ENCODE data around the gene CD59. TPM values are rescaled to one million over a fixed set of nuclear protein-coding genes. Genes with fewer than 3 reads are reported as not detected.
"Not testable (repeated sequence)": the region's sequence is repeated elsewhere in the genome, so short reads cannot be mapped to it uniquely, and the experiment has no call there.

CD59 gene
- total and polyA plus RNA-seq, 2 experiments from 2014 or later: 298 to 346 TPM

DNA sequence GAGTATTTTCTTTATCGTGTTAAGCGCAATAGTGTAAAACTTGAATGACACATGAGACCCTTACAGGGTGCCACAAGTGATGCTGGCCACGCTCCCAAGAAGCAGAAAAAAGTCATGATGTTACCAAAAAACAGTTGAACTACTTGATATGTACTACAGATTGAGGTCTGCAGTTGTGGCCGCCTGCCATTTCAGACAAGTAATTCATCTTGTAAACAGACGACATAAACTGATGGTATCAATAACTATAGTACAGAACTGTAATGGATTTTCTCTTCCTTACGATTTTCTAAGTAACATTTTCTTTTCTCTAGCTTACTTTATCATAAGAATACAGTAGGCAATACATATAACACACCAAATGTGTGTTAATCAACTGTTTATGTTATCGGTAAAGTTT is 5.5 kb downstream of the CD59 start:
- Histone ChIP-seq H2AFZ (no peak overlapping the region), H3K79me2 (peaks cover 97% of the 10 kb centered on the region), H3K4me3 (no peak overlapping the region), H3K4me1 (ENCODE audit: insufficient read depth) (peaks cover 37% of the 10 kb centered on the region), H3K36me3 (replicated peaks; ENCODE audit: insufficient read depth, low read depth) (no peaks in the 10 kb centered on the region), H3K27ac (peak overlapping the region; percentile 40), H3K9me3 (ENCODE audit: low read depth) (no peaks in the 10 kb centered on the region), H3K4me2 (peak overlapping the region; percentile 52), H4K20me1 (ENCODE audit: insufficient read depth, poor library complexity, severe bottlenecking) (peaks cover 41% of the 10 kb centered on the region), H3K9me2 (replicated peaks; ENCODE audit: insufficient read depth) (no peaks in the 10 kb centered on the region), H3K27me3 (no peaks in the 10 kb centered on the region)
- WGBS (ENCODE audit: low lambda C conversion rate, missing lambda C conversion rate): 81% methylated on average over 7 of the region's 7 CpGs
- TF ChIP-seq, protein P1, sequence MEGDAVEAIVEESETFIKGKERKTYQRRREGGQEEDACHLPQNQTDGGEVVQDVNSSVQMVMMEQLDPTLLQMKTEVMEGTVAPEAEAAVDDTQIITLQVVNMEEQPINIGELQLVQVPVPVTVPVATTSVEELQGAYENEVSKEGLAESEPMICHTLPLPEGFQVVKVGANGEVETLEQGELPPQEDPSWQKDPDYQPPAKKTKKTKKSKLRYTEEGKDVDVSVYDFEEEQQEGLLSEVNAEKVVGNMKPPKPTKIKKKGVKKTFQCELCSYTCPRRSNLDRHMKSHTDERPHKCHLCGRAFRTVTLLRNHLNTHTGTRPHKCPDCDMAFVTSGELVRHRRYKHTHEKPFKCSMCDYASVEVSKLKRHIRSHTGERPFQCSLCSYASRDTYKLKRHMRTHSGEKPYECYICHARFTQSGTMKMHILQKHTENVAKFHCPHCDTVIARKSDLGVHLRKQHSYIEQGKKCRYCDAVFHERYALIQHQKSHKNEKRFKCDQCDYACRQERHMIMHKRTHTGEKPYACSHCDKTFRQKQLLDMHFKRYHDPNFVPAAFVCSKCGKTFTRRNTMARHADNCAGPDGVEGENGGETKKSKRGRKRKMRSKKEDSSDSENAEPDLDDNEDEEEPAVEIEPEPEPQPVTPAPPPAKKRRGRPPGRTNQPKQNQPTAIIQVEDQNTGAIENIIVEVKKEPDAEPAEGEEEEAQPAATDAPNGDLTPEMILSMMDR (IDR thresholded peaks at IDR 0.05; ENCODE audit: poor library complexity): no peak
- no peak for TF ChIP-seq EZH2 (IDR thresholded peaks at IDR 0.05; ENCODE audit: borderline replicate concordance)
- no peak for TF ChIP-seq EZH2phosphoT487 (IDR thresholded peaks at IDR 0.05; ENCODE audit: low read depth, severe bottlenecking, unreplicated experiment)
- no peak for DNase-seq (ENCODE audit: low spot score)

DNA sequence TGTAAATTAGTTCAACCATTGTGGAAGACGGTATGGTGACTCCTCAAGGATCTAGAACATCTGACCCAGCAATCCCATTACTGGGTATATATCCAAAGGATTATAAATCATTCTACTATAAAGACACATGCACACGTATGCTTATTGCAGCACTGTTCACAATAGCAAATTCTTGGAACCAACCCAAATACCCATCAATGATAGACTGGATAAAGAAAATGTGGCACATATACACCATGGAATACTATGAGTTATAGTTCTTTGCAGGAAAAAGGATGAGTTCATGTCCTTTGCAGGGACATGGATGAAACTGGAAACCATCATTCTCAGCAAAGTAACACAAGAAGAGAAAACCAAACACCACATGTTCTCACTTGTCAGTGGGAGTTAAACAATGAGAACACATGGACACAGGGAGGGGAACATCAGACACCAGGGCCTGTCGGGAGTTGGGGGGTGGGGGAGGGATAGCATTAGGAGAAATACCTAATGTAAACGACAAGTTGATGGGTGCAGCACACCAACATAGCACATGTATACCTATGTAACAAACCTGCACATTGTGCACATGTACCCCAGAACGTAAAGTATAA is 7.1 kb downstream of the CD59 start:
- peaks cover 37% of the 10 kb centered on the region for H4K20me1 ChIP-seq (ENCODE audit: insufficient read depth, poor library complexity, severe bottlenecking)
- H3K27ac ChIP-seq; DNase-seq (ENCODE audit: low spot score); H2AFZ ChIP-seq; H3K27me3 ChIP-seq; H3K9me3 ChIP-seq (ENCODE audit: low read depth); H3K36me3 ChIP-seq (replicated peaks; ENCODE audit: insufficient read depth, low read depth); H3K4me2 ChIP-seq; H3K9me2 ChIP-seq (replicated peaks; ENCODE audit: insufficient read depth); H3K4me3 ChIP-seq: not testable (repeated sequence)
- H3K4me1 ChIP-seq (ENCODE audit: insufficient read depth): peaks cover 39% of the 10 kb centered on the region
- peaks cover 97% of the 10 kb centered on the region for H3K79me2 ChIP-seq
- WGBS (ENCODE audit: low lambda C conversion rate, missing lambda C conversion rate): 84% methylated on average over 5 of the region's 5 CpGs

DNA sequence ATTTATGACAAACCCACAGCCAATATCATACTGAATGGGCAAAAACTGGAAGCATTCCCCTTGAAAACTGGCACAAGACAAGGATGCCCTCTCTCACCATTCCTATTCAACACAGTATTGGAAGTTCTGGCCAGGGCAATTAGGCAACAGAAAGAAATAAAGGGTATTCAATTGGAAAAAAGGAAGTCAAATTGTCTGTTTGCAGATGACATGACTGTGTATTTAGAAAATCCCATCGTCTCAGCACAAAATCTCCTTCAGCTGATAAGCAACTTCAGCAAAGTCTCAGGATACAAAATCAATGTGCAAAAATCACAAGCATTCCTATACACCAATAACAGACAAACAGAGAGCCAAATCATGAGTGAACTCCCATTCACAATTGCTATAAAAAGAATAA is 8.7 kb downstream of the CD59 start:
- Histone ChIP-seq H3K79me2 (peaks cover 97% of the 10 kb centered on the region), H4K20me1 (ENCODE audit: insufficient read depth, poor library complexity, severe bottlenecking) (peaks cover 35% of the 10 kb centered on the region), H3K4me1 (ENCODE audit: insufficient read depth) (peaks cover 41% of the 10 kb centered on the region)
- H2AFZ ChIP-seq; H3K4me2 ChIP-seq; H3K9me2 ChIP-seq (replicated peaks; ENCODE audit: insufficient read depth); DNase-seq (ENCODE audit: low spot score); H3K9me3 ChIP-seq (ENCODE audit: low read depth); H3K27me3 ChIP-seq; H3K36me3 ChIP-seq (replicated peaks; ENCODE audit: insufficient read depth, low read depth); H3K4me3 ChIP-seq; H3K27ac ChIP-seq: not testable (repeated sequence)
- 57% methylated on average over 1 of the region's 1 CpG for WGBS (ENCODE audit: low lambda C conversion rate, missing lambda C conversion rate)

DNA sequence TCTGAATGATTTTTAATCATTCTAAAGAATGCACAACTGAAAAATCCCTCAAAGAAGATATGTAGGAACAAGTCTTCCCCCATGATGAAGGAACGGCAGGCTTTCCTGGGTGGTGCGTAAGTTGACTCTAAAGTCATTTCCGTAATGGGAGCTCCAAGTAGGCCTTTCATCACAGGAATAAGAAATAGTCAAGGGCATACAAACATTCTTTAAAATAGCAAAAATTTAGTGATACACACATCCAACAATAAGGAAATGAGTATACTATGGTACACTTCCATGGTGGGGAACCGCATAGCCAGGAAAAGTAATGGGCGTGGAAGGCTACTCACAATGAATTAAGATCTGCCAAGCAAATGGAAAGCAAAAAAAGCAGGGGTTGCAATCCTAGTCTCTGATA is 10.7 kb downstream of the CD59 start:
- Histone ChIP-seq H3K4me1 (ENCODE audit: insufficient read depth) (peaks cover 23% of the 10 kb centered on the region), H3K27ac (no peak overlapping the region), H3K79me2 (peaks cover 90% of the 10 kb centered on the region), H4K20me1 (ENCODE audit: insufficient read depth, poor library complexity, severe bottlenecking) (peaks cover 29% of the 10 kb centered on the region), H3K9me3 (ENCODE audit: low read depth) (no peaks in the 10 kb centered on the region), H3K36me3 (replicated peaks; ENCODE audit: insufficient read depth, low read depth) (no peaks in the 10 kb centered on the region), H3K27me3 (no peaks in the 10 kb centered on the region), H3K4me2 (no peak overlapping the region), H3K9me2 (replicated peaks; ENCODE audit: insufficient read depth) (no peaks in the 10 kb centered on the region), H3K4me3 (no peak overlapping the region), H2AFZ (no peak overlapping the region)
- 95% methylated on average over 5 of the region's 5 CpGs for WGBS (ENCODE audit: low lambda C conversion rate, missing lambda C conversion rate)
- DNase-seq (ENCODE audit: low spot score): no peak
- TF ChIP-seq EZH2 (IDR thresholded peaks at IDR 0.05; ENCODE audit: borderline replicate concordance): no peak
- TF ChIP-seq EZH2phosphoT487 (IDR thresholded peaks at IDR 0.05; ENCODE audit: low read depth, severe bottlenecking, unreplicated experiment): no peak
- TF ChIP-seq, protein P1 (IDR thresholded peaks at IDR 0.05; ENCODE audit: poor library complexity): no peak
